Cardiac atrium fibroblast (primary cell): ENCODE results near the gene VWA1. TPM values are rescaled to one million over a fixed set of nuclear protein-coding genes. Genes with fewer than 3 reads are reported as not detected.

Source experiments
- total RNA-seq: library from RNA; depleted of rRNA; stranded (reverse); fragments of >200 nt; gene quantifications from 2 replicates; pipeline ENCODE4 v1.2.3, GENCODE V29; 2015

The VWA1 gene, protein sequence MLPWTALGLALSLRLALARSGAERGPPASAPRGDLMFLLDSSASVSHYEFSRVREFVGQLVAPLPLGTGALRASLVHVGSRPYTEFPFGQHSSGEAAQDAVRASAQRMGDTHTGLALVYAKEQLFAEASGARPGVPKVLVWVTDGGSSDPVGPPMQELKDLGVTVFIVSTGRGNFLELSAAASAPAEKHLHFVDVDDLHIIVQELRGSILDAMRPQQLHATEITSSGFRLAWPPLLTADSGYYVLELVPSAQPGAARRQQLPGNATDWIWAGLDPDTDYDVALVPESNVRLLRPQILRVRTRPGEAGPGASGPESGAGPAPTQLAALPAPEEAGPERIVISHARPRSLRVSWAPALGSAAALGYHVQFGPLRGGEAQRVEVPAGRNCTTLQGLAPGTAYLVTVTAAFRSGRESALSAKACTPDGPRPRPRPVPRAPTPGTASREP
- total RNA-seq = 17.7 and 32.0 TPM in 2 replicates

DNA sequence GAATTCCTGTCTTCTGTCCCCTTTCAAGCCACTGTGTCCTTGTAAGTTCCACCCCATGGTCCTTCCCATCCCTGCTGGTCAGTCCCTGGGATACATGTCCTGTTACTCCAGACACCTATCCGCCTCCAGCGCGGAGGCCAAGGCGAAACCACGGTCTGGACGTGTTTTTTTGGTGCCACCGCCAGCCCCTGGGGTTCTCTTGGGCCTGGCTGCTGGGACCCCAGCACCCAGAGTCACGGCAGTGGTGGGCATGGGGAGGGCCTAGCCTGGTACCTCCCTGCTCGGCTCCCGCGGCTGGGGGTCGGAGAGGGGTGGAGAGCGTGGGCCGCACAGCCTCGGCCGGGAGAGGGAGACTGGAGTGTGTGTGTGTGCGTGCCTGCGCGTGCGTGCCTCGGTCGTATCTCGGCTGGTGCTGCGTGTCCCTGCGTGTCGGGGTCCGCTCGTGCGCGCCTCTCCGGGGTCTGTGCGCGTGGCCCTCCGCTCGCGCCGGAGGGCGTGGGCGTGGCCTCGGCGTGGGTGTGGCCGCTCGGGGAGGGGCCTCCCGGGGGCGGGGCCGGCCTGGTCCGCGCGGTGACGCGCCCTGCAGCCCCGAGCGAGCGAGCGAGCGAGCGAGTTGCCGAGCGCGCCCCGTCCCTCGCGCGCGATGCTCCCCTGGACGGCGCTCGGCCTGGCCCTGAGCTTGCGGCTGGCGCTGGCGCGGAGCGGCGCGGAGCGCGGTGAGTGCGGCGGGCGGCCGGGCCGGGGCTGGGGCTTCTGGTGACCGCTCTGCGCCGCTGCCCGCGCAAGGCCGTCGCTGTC is at the start of gene VWA1:
TSS of gene VWA1 (plus strand) at position 585 of the 798 bp plus-strand sequence. CDS start at position 644, 59 bp downstream.

DNA sequence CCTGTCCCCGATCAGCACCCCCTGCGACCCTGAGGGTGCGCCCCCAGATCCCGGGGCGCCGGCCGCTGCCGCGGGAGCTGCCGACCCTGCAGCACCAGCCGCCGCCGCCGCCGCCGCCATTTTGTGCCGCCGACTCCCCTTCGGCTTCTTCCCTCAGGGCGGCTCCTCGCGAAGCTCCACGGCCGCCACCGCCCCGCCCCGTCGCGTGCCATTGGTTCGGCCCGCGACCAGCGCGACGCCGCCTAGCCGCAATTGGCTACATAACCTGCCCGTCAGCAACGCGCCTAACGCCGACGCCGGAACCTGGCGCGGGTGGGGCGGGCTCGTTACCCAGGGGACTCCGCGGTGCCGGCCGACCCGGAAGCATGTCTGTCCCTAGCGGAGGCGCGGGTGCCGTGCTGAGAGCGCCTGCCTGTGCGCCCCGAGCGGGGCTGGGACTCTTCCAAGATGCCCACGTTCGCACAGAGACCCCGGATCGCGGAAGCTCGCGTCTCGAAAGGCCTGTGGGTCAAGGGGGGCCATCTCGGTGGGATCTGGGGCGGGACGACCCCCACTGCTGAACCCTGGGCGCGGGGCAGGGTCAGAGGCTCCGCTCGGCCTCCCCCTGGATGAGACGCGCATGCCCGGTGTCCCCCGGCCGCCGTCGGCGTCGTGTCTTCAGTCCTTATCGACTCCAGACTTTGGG is 36.2 kb upstream of the VWA1 start, which contains the start of gene CCNL2:
TSS of gene CCNL2 (minus strand) at position 149 of the 685 bp plus-strand sequence. CDS start at position 120, 29 bp downstream.

DNA sequence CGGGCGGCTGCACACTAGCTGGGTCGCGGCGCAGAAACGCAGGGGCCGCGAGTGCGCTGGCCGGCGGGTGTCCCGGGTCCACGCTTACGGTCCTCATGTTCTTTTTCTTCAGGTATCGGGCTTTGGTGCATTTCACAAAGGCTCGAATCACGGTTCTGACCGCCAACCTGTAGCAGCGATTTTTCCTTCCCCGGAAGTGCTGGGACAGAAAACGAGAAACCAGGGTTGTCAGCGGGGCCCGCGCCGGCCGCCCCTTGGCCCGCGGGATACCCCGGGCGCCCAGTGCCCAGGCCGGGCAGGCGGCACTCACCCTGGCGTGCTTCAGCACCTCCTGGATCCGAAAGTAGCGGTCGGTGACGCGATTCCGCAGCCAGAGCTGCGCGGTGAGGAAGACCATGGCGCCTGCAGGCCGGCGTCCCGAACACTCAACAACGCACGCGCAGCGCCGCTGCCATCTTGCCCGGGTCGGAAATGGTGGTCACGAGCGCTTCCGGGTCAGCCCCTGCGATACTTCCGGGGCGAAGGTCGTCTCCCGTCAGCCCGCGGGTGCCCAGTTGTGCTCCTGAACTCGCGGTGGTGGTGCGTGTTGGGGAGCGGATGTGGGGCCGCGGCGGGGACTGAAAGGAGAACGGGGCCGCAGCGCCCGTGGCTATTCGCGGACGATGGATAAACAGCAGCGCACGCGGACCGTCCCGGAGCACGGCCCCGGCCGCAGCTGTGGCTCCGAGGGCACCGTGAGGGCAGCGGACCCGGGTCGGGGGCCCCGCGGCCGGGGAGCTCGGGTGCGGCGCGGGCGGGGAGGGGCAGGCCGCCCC is 28.5 kb upstream of the VWA1 start, which contains the start of gene MRPL20:
TSS of gene MRPL20 (minus strand) at position 473 of the 815 bp plus-strand sequence. CDS start at position 397, 76 bp downstream.

DNA sequence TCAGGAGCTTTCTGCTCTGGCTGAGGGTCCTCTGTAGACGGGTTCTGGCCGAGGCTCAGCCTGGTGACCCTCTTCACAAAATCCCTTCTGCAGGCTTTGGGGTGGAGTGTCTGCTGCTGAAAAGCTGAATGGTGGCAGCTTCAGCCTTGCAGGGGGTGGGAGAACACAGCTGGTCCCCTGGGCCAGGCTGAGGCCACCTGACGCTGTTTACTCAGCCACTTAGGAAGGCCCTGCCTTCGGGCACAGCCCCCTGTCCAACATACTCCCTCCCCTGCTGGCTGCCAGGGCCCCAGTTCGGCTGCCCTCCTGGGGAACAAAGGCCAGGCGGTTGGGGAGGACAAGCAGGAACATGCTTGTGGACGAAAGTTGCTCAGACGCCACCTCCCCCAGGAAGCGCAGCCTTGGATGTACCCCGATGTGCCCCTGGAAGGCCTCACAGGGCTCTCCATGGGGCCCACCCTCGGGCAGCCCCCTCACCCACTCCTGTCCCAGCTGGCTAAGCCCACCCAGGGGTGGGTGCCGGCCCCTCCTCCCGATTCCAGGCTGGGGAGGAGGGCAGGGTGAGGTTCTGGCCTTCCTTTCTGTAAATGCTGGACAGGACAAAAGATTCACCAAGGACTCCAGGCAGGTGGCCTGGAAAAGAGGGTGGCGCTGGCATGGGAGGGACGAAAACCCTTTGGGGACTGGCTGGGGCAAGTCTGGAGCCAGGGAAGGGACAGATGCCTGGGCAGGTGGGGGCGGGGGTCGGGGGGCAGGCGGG is 14.2 kb upstream of the VWA1 start, which contains the start of gene ANKRD65:
TSS of gene ANKRD65 (minus strand) at position 130 of the 760 bp plus-strand sequence. CDS start 271 bp downstream, outside the sequence.

DNA sequence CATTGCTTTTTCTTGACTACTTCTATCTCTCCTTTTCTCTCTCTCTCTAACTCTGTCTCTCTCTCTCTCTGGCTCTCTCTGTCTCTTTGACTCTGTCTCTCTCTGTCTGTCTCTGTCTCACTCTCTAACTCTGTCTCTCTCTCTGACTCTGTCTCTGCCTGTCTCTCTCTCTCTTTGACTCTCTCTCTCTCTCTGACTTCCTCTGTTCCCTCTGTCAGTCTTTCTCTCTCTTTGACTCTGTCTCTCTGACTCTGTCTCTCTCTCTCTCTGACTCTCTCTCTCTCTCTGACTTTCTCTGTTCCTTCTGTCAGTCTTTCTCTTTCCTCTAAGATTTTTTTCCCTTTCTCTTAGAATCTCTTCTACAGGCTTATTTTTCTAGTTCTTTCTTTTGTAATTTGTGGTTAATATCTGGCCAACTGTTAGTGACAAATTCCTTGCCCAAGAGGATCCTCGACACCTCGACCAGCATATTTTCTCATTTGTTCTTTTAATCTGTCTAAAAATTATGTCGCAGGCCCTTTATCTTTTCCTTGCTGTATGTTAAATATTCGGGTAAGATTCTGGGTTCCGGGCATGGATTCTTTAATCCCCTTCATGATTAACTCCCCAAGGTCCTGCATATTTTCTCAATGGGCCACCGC is 13.7 kb downstream of the VWA1 start, which contains the start of gene ATAD3C:
TSS of gene ATAD3C (plus strand) at position 591 of the 641 bp plus-strand sequence. CDS start 995 bp downstream, outside the sequence.

DNA sequence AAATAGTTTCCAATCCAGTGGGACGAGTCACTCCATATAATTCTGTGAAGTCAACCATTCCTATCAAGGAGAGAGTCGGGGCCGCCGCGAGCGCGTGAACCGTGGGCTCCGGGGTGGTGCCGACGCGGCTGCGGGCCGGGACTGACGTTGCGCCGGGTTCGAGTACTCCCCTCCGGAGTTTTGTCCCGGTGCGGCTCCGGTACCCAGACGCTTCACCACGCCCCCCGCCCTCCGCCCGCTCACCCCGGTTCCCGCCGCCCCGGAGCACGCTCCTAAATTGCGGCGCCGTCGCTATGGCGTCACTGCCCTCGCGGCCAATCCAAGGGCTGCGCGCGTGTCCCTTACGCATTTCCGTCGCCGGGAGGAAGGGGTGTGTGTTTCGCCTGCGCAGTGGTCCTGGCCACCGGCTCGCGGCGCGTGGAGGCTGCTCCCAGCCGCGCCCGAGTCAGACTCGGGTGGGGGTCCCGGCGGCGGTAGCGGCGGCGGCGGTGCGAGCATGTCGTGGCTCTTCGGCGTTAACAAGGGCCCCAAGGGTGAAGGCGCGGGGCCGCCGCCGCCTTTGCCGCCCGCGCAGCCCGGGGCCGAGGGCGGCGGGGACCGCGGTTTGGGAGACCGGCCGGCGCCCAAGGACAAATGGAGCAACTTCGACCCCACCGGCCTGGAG is 36.0 kb downstream of the VWA1 start, which contains the start of gene ATAD3B:
TSS of gene ATAD3B (plus strand) at position 377 of the 664 bp plus-strand sequence. CDS start at position 497, 120 bp downstream.

Other genes with a start within 250 kb of the VWA1 start
- not detected in 2 replicates for gene TNFRSF18, start 229.1 kb upstream of the VWA1 start, total RNA-seq
- gene TNFRSF4, start 221.5 kb upstream of the VWA1 start, total RNA-seq = 1.9 TPM in 1 of 2 replicates, not detected in the other
- gene SDF4, start 203.7 kb upstream of the VWA1 start, total RNA-seq = 231 and 251 TPM in 2 replicates
- 21.7 and 38.4 TPM in 2 replicates for gene B3GALT6, start 203.5 kb upstream of the VWA1 start, total RNA-seq
- 4.0 TPM in 1 of 2 replicates, not detected in the other for gene C1QTNF12, start 189.0 kb upstream of the VWA1 start, total RNA-seq
- gene UBE2J2, start 161.8 kb upstream of the VWA1 start, total RNA-seq = 31.1 and 39.7 TPM in 2 replicates
- gene SCNN1D, start 155.3 kb upstream of the VWA1 start, total RNA-seq = 0.16 and 0.90 TPM in 2 replicates
- gene ACAP3, start 127.8 kb upstream of the VWA1 start, total RNA-seq = 20.4 and 39.4 TPM in 2 replicates
- gene PUSL1, start 127.1 kb upstream of the VWA1 start, total RNA-seq = 25.8 and 28.7 TPM in 2 replicates
- 64.3 and 78.3 TPM in 2 replicates for gene INTS11, start 111.0 kb upstream of the VWA1 start, total RNA-seq
- gene CPTP, start 110.9 kb upstream of the VWA1 start, total RNA-seq = 31.1 and 32.6 TPM in 2 replicates
- under 0.01 and 0.49 TPM in 2 replicates for gene TAS1R3, start 104.4 kb upstream of the VWA1 start, total RNA-seq
- gene DVL1, start 86.3 kb upstream of the VWA1 start, total RNA-seq = 43.1 and 48.4 TPM in 2 replicates
- gene MXRA8, start 77.1 kb upstream of the VWA1 start, total RNA-seq = 121 and 139 TPM in 2 replicates
- 117 and 148 TPM in 2 replicates for gene AURKAIP1, start 60.5 kb upstream of the VWA1 start, total RNA-seq
- gene CCNL2, start 36.4 kb upstream of the VWA1 start, total RNA-seq = 79.7 and 127 TPM in 2 replicates
- 76.9 and 98.2 TPM in 2 replicates for gene MRPL20, start 28.4 kb upstream of the VWA1 start, total RNA-seq
- 2.2 TPM in 1 of 2 replicates, not detected in the other for gene ANKRD65, start 14.4 kb upstream of the VWA1 start, total RNA-seq
- not detected in 2 replicates for gene ATAD3C, start 14.0 kb downstream of the VWA1 start, total RNA-seq
- 15.7 and 19.9 TPM in 2 replicates for gene ATAD3B, start 36.1 kb downstream of the VWA1 start, total RNA-seq
- gene ATAD3A, start 76.5 kb downstream of the VWA1 start, total RNA-seq = 34.5 and 35.4 TPM in 2 replicates
- gene TMEM240, start 104.9 kb downstream of the VWA1 start, total RNA-seq = 7.0 TPM in 2 replicates
- gene SSU72, start 139.2 kb downstream of the VWA1 start, total RNA-seq = 85.7 and 101 TPM in 2 replicates
- 10.8 and 14.9 TPM in 2 replicates for gene FNDC10, start 164.4 kb downstream of the VWA1 start, total RNA-seq
- gene MIB2, start 179.8 kb downstream of the VWA1 start, total RNA-seq = 51.0 and 54.3 TPM in 2 replicates
- gene MMP23B, start 196.5 kb downstream of the VWA1 start, total RNA-seq = 15.7 and 30.8 TPM in 2 replicates
- gene CDK11B, start 223.3 kb downstream of the VWA1 start, total RNA-seq = 5.2 and 7.3 TPM in 2 replicates